K562 (cell line): Measurements from ENCODE around the gene SEL1L. TPM values are rescaled to one million over a fixed set of nuclear protein-coding genes. Genes with fewer than 3 reads are reported as not detected.

Experiments used
- AFF4 ChIP-seq: sonication (generic); formaldehyde crosslinking; IDR thresholded peaks from 2 replicates; pipeline ENCODE4 v1.8.0; 2023; ENCODE audit warnings: mild to moderate bottlenecking, missing genetic modification reagents
- BCOR ChIP-seq: fragments of 450-650 bp; IDR thresholded peaks from 2 replicates; pipeline ENCODE4 v1.6.1; 2016
- CREM ChIP-seq: IDR thresholded peaks from 2 replicates; pipeline ENCODE4 v1.6.1; 2014; ENCODE audit warnings: antibody characterized with exemption, low read depth
- DEAF1 ChIP-seq: fragments of 450-650 bp; formaldehyde crosslinking; IDR thresholded peaks from 2 replicates; pipeline ENCODE4 v1.4.0; 2020; ENCODE audit warnings: mild to moderate bottlenecking, moderate library complexity
- ELF2 ChIP-seq: fragments of 250-450 bp; sonication (Bioruptor Pico); IDR thresholded peaks from 2 replicates; pipeline ENCODE4 v1.5.0; 2021; ENCODE audit warnings: mild to moderate bottlenecking
- EZH2 ChIP-seq: IDR thresholded peaks from 2 replicates; pipeline ENCODE4 v1.6.1; 2012; ENCODE audit warnings: low read depth, mild to moderate bottlenecking, inconsistent platforms, low read length, borderline replicate concordance
- GABPB2 ChIP-seq: fragments of 250-450 bp; sonication (Bioruptor Pico); conservative IDR thresholded peaks from 2 replicates; pipeline ENCODE4 v1.5.1; 2021; ENCODE audit warnings: mild to moderate bottlenecking
- MTA1 ChIP-seq: fragments of 450-650 bp; IDR thresholded peaks from 2 replicates; pipeline ENCODE4 v1.6.1; 2017; ENCODE audit warnings: borderline replicate concordance
- NKRF ChIP-seq: fragments of 450-650 bp; IDR thresholded peaks from 2 replicates; pipeline ENCODE4 v1.6.1; 2016; ENCODE audit warnings: borderline replicate concordance
- PHF20 ChIP-seq: fragments of 450-650 bp; IDR thresholded peaks from 2 replicates; pipeline ENCODE4 v1.6.1; 2018; ENCODE audit not compliant: partially characterized antibody
- PHF21A ChIP-seq: fragments of 450-650 bp; IDR thresholded peaks from 2 replicates; pipeline ENCODE4 v1.6.1; 2017; ENCODE audit warnings: low read depth, borderline replicate concordance
- ZNF551 ChIP-seq: fragments of 250-450 bp; sonication (Bioruptor Pico); IDR thresholded peaks from 2 replicates; pipeline ENCODE4 v1.5.0; 2021; ENCODE audit warnings: mild to moderate bottlenecking, moderate library complexity
- ZSCAN32 ChIP-seq: fragments of 450-650 bp; formaldehyde crosslinking; IDR thresholded peaks from 2 replicates; pipeline ENCODE4 v1.4.0; 2020; ENCODE audit warnings: mild to moderate bottlenecking, moderate library complexity
- polyA plus RNA-seq, 8 experiments: library from polyadenylated mRNA; depleted of rRNA in 4 of 8; stranded (reverse) in 5 of 8; unstranded in 3 of 8; fragments of >200 nt; fragmentation: Nextera tagmentation in 2 of 8; fragmentation: Illumina TruSeq in 1 of 8; extraction: Ambion mirVana in 2 of 8; extraction: Trizol in 1 of 8; gene quantifications; 2 replicates each; pipeline versions ENCODE4 v1.2.1 to v1.2.3, GENCODE V29; 2011 to 2014; ENCODE audit warnings: inconsistent platforms in 1 of 8, missing spikeins in 1 of 8
- total RNA-seq, 7 experiments: library from RNA; depleted of rRNA in 6 of 7; stranded (reverse); fragments of >200 nt in 6 of 7; fragmentation: Illumina TruSeq in 2 of 7; extraction: Trizol in 2 of 7; gene quantifications; 2 replicates each; pipeline versions ENCODE4 v1.2.1 to v1.2.3, GENCODE V29; 2011 to 2021; ENCODE audit warnings: low replicate concordance in 1 of 7
- TF ChIP-seq, protein P1 (sequence below): fragments of 200-800 bp; sonication (Bioruptor generic); IDR thresholded peaks from 2 replicates; pipeline ENCODE4 v1.6.1; 2016; ENCODE audit warnings: missing genetic modification characterization, missing compliant biosample characterization

SEL1L gene
- total and polyA plus RNA-seq, 9 of the 15 experiments (the other 6 are each of a cell fraction or from before 2014, with no cell fraction given), result 7.7 to 21.1 (median 13.6) TPM

- TF ChIP-seq AFF4 (no peak), NKRF (no peak), ZSCAN32 (CRISPR knock-in tag) (no peak), GABPB2 (CRISPR knock-in tag) (no peak), DEAF1 (CRISPR knock-in tag) (peak; percentile 83), ZNF551 (no peak), PHF21A (no peak), ELF2 (no peak), BCOR (no peak), CREM (peak; percentile 4; the same call in 1 of the 2 replicates), EZH2 (no peak), PHF20 (no peak), MTA1 (no peak)
- TF ChIP-seq, protein P1, sequence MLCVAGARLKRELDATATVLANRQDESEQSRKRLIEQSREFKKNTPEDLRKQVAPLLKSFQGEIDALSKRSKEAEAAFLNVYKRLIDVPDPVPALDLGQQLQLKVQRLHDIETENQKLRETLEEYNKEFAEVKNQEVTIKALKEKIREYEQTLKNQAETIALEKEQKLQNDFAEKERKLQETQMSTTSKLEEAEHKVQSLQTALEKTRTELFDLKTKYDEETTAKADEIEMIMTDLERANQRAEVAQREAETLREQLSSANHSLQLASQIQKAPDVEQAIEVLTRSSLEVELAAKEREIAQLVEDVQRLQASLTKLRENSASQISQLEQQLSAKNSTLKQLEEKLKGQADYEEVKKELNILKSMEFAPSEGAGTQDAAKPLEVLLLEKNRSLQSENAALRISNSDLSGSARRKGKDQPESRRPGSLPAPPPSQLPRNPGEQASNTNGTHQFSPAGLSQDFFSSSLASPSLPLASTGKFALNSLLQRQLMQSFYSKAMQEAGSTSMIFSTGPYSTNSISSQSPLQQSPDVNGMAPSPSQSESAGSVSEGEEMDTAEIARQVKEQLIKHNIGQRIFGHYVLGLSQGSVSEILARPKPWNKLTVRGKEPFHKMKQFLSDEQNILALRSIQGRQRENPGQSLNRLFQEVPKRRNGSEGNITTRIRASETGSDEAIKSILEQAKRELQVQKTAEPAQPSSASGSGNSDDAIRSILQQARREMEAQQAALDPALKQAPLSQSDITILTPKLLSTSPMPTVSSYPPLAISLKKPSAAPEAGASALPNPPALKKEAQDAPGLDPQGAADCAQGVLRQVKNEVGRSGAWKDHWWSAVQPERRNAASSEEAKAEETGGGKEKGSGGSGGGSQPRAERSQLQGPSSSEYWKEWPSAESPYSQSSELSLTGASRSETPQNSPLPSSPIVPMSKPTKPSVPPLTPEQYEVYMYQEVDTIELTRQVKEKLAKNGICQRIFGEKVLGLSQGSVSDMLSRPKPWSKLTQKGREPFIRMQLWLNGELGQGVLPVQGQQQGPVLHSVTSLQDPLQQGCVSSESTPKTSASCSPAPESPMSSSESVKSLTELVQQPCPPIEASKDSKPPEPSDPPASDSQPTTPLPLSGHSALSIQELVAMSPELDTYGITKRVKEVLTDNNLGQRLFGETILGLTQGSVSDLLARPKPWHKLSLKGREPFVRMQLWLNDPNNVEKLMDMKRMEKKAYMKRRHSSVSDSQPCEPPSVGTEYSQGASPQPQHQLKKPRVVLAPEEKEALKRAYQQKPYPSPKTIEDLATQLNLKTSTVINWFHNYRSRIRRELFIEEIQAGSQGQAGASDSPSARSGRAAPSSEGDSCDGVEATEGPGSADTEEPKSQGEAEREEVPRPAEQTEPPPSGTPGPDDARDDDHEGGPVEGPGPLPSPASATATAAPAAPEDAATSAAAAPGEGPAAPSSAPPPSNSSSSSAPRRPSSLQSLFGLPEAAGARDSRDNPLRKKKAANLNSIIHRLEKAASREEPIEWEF (CRISPR knock-in tag), result no peak
Measured at GRCh38 chr14:81464253-81465002, 69.2 kb downstream of the SEL1L start (continued).
